ENCODE results near the gene LRPAP1.
"Not testable (repeated sequence)": the region's sequence is repeated elsewhere in the genome, so short reads cannot be mapped to it uniquely, and the experiment has no call there.

Gene LRPAP1

GRCh38 chr4:3470244-3471097, 61.8 kb downstream of the LRPAP1 start:
- DNase-seq: no peak

- DNase-seq: no peak
These were observed 62.6 kb downstream of the LRPAP1 start for GRCh38 chr4:3469386-3470243.

GRCh38 chr4:3468804-3469203, 63.4 kb downstream of the LRPAP1 start:
- DNase-seq: no peak

- no peak for DNase-seq
These were observed 64.1 kb downstream of the LRPAP1 start for GRCh38 chr4:3468154-3468553.

- DNase-seq: no peak
These were observed 64.6 kb downstream of the LRPAP1 start for GRCh38 chr4:3467601-3468031.

- DNase-seq: no peak
These were observed 65.3 kb downstream of the LRPAP1 start for GRCh38 chr4:3466691-3467600.

GRCh38 chr4:3465698-3466671, 66.2 kb downstream of the LRPAP1 start:
- no peak for DNase-seq

GRCh38 chr4:3464911-3465697, 67.1 kb downstream of the LRPAP1 start:
- no peak for DNase-seq

GRCh38 chr4:3464349-3464905, 67.8 kb downstream of the LRPAP1 start:
- DNase-seq: no peak

GRCh38 chr4:3463556-3464348, 68.5 kb downstream of the LRPAP1 start:
- DNase-seq: no peak

GRCh38 chr4:3462790-3463415, 69.3 kb downstream of the LRPAP1 start, which contains the start of gene DOK7:
TSS of gene DOK7 (plus strand) at chr4:3463306. CDS start at chr4:3463376, 70 bp downstream.
- DNase-seq: no peak

GRCh38 chr4:3462321-3462789, 69.9 kb downstream of the LRPAP1 start:
- no peak for DNase-seq

- DNase-seq: no peak
These were observed 70.5 kb downstream of the LRPAP1 start for GRCh38 chr4:3461515-3462291.

- no peak for DNase-seq
These were observed 71.3 kb downstream of the LRPAP1 start for GRCh38 chr4:3460926-3461325.

- not testable (repeated sequence) for DNase-seq
These were observed 73.1 kb downstream of the LRPAP1 start for GRCh38 chr4:3459156-3459555.

GRCh38 chr4:3458371-3458770, 73.9 kb downstream of the LRPAP1 start:
- DNase-seq: no peak

- not testable (repeated sequence) for DNase-seq
These were observed 76.6 kb downstream of the LRPAP1 start for GRCh38 chr4:3455596-3455995.

Data from CD4-positive, alpha-beta T cell treated with Interleukin-4 for 4 hours (primary cell).